ENCODE data around the gene ARHGEF4.

DNA sequence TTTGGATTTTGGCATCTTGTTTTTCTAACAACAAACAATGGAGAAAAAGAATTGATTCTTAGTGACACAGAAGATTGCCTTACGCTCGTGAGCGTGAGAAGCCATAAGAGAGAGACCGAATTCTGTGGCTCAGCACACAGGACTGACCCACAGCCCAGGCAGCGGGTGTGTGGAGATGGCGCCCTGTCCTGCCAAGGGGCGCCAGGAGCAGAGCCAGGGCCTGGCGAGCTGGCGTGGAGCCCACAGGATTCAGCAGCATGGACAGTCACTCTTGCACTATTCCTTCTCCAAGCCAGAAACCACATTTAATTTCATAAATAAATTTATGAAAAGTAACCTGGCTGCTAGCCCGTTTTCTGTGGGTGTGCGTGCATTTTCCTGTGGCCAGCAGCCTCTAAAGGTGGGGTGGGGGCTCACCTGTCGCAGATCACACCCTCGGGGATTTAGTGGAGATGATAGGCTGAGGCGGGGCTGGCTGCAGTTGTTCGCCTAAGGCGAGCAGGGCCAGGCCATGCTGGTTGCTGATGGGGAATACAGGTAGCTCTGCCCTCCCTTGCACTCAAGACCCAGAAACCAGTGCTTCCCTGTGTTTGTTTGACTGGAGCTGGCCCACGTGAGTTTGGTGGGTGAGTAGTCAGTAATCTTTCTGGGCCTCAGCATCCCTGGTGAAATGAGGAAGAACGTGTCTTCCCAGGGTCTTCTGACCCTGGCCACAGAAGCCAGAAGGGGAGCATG is 210.4 kb downstream of the ARHGEF4 start:
- TF ChIP-seq CTCF (IDR thresholded peaks at IDR 0.05; ENCODE audit: insufficient read depth, low read depth, low read length) (no peak), EZH2 (IDR thresholded peaks at IDR 0.05; ENCODE audit: insufficient read depth, low read length) (no peak)

Measured in astrocyte (in vitro differentiated cells and primary cell).